ENCODE data around the gene SNCB.

Gene SNCB

GRCh38 chr5:176644294-176644693, 14.0 kb upstream of the SNCB start:
- DNase-seq (ENCODE audit: low read depth in 2 of 2), result no peak

GRCh38 chr5:176643491-176644219, 13.3 kb upstream of the SNCB start:
- DNase-seq (ENCODE audit: low read depth in 2 of 2), result no peak

DNA sequence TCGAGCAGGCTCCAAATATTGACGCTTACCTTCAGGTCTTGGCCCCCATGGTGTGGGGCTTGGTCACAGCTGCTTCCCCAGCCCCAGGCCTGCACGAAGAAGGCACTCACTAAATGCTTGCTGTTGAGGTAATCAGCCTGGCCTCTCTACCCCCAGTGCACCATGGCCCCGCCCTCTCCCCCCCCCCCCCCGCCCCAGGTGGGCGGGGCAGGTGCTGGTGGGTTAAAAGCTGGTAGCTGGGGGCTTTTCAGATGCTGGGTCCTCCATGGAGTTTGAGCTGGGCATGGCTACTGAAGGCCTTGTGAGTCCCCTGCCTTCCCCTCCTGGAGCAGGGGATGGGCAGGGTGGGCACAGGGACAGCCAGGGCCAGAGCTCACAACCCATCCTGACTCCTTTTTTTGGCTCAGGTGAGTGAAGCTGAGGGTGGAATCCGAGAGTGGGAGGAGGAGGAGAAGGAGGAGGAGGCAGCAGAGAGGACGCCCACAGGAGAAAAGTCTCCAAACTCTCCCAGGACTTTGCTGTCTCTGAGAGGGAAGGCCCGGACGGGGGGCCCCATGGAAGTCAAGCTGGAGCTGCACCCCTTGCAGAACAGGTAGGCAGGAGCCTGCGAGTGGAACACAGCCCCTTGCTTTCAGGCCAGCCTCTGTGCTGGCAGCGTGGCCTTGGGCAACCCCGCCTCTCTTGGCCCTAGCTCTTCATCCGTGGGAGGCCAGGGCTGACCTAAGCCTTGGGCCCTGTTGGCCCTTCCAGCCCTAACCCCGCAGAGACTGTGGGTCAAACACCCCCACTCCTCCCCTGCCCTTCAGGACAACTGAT, 12.5 kb upstream of the SNCB start:
- DNase-seq (ENCODE audit: low read depth in 2 of 2), result no peak

GRCh38 chr5:176640616-176641015, 10.3 kb upstream of the SNCB start:
- DNase-seq (ENCODE audit: low read depth in 2 of 2), result no peak

DNA sequence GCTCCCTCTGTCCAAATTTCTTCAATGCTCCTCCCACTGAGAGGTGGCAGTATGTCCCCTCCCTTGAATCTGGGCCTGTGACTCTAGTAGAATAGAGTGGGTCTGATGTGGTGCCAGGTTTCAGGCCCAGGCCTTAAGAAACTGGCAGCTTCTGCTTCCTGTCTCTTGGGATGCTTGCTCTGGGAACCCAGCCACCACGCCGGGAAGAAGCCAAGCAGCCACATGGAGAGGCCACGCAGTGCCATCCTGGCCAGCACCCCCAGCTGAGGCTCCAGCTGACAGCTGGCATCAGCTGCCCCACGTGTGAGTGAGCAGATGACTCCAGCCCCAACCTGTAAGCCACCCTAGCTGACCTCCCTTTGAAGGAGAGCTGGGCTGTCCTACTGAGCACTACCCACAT, 9.6 kb upstream of the SNCB start:
- DNase-seq (ENCODE audit: low read depth in 2 of 2), result no peak

DNA sequence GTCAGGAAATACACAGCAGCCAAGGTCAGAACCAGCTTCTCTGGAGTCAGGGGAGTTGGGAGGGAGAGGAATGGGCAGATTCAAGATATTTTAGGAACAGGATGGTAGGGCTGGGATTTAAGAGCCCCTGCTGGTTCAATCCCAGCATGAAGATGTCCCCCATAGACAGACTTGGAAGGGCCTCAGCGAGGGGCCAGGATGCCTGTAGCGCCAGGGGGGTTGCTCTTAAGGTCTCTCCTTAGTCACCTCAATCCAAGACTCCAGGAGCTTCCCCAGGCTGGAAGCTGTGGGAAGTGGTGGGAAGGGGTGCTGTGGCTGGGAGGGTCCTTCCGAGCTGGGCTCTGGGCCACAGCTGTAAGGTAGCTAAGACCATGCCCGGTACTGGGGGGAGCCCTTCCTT, 8.9 kb upstream of the SNCB start:
- no peak for DNase-seq (ENCODE audit: low read depth in 2 of 2)

DNA sequence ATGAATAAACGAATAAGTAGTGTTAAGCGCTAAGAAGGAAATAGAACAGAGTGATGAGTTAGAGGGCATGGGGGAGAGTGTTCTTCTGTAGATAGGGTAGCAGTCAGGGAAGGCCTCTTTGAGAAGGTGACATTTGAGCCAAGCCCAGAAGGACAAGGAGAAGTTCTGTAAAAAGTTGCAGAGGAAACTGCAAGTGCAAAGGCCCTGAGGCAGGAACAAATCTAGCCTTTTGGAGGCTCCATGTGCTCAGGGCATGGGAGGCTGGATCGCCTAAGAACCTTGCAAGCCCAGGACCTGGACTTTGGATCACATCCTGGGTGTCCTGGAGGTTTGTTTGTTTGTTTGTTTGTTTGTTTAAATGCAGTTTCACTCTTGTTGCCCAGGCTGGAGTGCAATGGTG, 8.1 kb upstream of the SNCB start:
- no peak for DNase-seq (ENCODE audit: low read depth in 2 of 2)

GRCh38 chr5:176637556-176637955, 7.2 kb upstream of the SNCB start:
- DNase-seq (ENCODE audit: low read depth in 2 of 2), result no peak

DNA sequence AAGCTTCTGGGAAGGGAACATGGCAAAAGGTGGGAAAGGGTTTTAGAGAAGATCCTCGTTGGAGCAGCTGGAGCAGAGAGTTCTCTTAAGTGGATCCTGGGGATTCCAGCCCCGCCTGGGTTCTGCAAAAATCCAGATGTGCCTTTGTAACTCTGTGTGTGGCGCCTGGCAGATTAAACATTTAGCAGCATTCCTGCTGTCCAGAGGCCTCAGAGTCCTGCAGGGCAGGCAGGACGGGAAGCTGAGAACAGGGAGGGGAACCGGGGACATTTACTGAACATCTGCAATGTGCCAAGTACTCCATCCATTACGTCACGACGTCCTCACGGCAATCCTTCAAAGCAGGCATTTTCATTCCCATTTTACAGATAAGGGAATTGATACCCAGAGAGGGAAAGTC, 6.1 kb upstream of the SNCB start:
- no peak for DNase-seq (ENCODE audit: low read depth in 2 of 2)

DNA sequence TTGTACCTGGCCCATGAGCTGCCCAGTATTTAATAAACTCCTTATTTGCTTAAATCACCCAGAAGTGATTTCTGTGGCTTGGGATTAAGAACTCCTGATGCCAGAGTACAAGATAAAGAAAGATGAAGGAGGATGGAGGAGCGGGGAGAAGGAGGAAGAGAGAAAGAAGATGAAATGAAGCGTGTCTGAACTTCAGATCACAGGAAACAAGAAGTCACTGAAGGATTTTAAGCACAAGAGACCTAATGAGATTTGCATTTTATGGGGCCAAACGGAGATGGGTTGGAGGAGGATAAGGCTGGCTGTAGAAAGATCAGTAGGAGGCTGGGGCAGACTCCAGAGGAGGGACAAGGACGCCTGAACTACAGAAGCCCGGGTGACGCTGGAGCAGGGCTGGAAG, 3.3 kb upstream of the SNCB start:
- no peak for DNase-seq (ENCODE audit: low read depth in 2 of 2)

DNA sequence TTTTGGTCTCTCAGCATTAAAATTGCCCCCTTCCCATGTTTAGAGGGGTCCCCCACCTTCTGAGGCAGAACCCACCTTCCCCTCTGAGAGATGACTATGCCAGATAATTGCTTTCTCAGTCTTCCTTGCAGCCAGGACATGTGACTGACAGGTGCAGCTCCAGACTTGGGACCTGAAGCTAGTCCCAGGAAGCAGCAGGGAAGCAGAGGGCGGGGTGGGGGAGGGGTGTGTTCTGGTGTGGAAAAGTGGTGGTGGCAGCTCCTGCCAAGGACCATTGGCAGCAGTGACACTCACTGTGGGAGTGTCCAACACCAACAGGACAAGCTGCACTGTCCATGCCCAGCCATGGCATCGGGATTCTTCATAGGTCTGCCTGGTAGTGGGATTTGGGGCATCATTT, 2.4 kb upstream of the SNCB start:
- DNase-seq (ENCODE audit: low read depth in 2 of 2), result no peak

DNA sequence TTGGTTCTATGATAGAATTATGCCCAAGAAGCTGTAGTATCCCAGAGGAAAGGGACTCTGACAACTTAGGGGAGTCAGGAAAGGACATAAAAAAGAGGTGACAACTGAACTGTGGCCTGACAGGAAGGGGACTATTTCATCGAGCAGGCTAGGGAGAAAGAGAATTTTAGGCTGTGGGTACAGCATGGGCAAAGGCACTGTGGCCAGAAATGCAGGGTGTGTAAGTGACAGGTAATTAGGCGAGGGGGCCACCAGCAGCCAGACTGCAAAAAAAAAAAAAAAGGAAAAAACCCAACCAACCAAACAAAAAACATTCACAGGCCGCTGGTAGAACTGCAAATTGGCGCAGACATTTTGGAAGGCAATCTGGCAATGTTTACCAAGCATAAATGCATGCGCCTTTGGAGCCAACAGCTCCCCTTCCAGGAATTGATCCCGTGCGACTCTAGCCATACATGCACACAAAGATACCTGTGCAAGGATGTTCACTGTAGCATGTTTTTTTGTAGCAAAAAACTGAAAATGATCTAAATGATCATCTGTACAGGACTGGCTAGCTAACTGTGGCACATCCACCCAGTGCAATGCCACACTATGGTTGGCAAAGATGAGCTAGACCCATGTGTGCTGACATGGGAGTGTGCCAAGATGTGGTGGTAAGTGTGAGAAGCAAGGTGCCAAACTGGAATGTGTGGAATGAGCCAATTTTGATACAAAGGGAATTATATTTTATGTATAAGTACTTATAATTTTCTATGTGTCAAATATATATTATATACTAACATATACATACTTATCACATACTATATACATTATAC, 1.3 kb upstream of the SNCB start:
- DNase-seq (ENCODE audit: low read depth in 2 of 2), result no peak

DNA sequence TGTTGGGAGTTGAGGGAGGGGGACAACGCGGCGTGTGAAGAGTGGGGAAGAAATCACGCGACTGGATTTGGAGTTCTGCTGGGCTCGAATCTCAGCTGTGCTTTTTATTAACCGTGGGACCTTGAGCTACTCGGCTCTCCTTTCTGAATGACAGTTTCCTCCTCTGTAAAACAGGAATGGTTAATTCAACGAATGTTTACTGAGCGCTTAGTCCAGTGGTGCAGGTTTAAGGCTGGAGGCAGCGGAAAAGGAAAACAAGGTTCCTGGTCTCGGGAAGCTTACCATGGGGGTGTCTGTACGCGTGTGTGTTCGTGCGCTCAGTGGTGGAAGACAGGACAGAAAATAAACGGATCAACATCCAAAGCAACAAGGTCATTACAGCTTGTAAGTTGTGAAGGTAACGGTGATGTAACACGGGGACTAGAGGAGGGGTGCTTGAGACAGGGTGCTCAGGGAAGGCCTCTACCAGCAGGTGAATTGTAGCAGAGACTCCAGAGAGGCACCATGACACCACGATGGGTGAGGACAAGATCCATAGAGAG, 418 bp upstream of the SNCB start:
- DNase-seq (ENCODE audit: low read depth in 2 of 2), result no peak

- DNase-seq (ENCODE audit: low read depth in 2 of 2), result no peak
Observed at GRCh38 chr5:176629317-176629852, 949 bp downstream of the SNCB start.

GRCh38 chr5:176628406-176629228, 1.7 kb downstream of the SNCB start:
- DNase-seq (ENCODE audit: low read depth in 2 of 2), result no peak

GRCh38 chr5:176627582-176627981, 2.8 kb downstream of the SNCB start:
- no peak for DNase-seq (ENCODE audit: low read depth in 2 of 2)

DNA sequence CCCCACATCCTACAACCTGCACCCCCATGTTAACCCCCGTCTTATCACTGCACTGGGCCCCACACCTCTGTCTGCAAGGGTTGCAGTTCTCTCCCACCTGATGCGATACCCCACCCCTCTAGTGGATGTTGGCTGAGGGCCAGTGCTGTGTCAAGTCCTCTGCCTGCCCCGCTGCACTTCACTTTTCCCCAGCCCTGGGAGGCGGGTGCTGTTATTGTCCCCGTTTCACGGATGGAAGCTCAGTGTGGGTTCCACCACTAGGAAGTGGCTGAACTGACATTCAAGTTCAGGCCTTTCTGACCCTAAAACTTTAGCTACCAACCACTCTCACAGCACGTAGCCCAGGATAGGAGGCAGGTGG, 3.5 kb downstream of the SNCB start:
- no peak for DNase-seq (ENCODE audit: low read depth in 2 of 2)

GRCh38 chr5:176625966-176626875, 4.1 kb downstream of the SNCB start:
- no peak for DNase-seq (ENCODE audit: low read depth in 2 of 2)

DNA sequence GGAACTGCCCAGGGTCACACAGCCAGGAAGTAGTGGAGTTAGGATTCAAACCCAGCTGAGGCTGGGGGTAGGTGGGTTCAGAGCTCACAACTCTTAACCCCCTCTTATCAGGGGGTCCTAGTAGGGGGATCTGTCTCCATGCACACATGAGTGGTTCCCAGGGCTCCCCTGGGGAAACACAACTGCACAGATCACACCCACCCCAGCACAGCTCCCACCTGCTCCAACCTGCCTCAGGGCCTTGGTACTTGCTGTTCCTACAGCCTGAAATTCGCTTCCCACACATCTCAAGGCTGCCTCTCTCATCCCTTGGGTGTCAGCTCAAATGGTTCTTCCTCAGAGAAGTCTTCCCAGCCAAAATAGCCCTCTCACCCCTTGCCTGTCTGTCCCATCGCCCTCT, 4.8 kb downstream of the SNCB start:
- DNase-seq (ENCODE audit: low read depth in 2 of 2), result no peak

- DNase-seq (ENCODE audit: low read depth in 2 of 2), result no peak
Observed at GRCh38 chr5:176624938-176625337, 5.4 kb downstream of the SNCB start.

Measured in stimulated activated CD8-positive, alpha-beta memory T cell treated with anti-CD3 and anti-CD28 coated beads, Interleukin-7, amount 100 ng/mL, for 4 hours (primary cell).